Stimulated activated CD4-positive, alpha-beta T cell treated with anti-CD3 and anti-CD28 coated beads, Interleukin-1b, Interleukin-23, amount 100 ng/mL, for 24 hours (primary cell): Measurements from ENCODE around the gene TAB3.
"Not testable (repeated sequence)": the region's sequence is repeated elsewhere in the genome, so short reads cannot be mapped to it uniquely, and the experiment has no call there.

Source experiments
- DNase-seq, 4 experiments: peaks; one replicate each; pipeline ENCODE4 v3.0.0-alpha.2; 2020; ENCODE audit warnings: low read depth in 4 of 4, low spot score in 1 of 4

The TAB3 gene

DNA sequence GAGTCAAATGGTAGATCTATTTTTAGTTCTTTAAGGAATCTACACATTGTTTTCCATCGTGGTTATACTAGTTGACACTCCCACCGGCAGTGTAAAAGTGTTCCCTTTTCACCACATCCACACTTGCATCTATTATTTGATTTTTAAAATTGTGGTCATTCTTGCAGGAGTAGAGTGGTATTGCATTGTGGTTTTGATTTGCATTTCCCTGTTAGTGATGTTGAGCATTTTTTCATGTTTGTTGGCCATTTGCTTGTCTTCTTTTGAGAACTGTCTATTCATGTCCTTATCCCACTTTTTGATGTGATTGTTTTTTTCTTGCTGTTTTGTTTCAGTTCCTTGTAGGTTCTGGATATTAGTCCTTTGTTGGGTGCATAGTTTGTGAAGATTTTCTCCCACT is 70.0 kb downstream of the TAB3 start:
- DNase-seq, result no peak

- DNase-seq, result no peak
Observed at GRCh38 chrX:30816079-30816478, 73.0 kb downstream of the TAB3 start.

DNA sequence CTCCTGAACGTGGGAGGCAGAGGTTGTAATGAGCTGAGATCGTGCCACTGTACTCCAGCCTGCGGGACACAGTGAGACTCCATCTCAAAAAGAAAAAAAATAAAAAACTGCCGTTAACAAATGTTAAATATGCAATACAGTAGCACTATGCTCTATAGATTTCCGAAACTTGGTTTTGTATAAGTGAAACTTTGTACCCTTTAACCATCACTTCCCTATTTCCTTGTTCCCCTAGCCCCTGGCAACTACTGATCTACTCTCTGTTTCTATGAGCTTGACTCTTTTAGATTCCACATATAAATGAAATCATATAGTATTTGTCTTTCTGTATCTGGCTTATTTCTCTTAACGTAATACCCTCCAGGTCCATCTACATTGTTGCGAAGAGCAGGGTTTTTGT is 74.1 kb downstream of the TAB3 start:
- no peak for DNase-seq

DNA sequence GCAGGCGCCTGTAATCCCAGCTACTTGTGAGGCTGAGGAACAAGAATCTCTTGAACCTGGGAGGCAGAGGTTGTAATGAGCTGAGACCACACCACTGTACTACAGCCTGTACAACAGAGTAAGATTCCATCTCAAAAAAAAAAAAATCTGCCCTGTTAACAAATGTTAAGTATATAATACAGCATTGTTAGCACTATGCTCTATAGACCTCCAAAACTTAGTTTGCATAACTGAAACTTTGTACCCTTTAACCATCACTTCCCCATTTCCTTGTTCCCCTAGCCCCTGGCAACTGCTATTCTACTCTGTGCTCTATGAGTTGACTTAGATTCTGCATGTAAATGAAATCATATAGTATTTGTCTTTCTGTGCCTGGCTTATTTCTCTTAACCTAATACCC is 76.7 kb downstream of the TAB3 start:
- DNase-seq, result no peak

GRCh38 chrX:30806187-30806728 is 82.8 kb downstream of the TAB3 start:
- DNase-seq, result no peak

DNA sequence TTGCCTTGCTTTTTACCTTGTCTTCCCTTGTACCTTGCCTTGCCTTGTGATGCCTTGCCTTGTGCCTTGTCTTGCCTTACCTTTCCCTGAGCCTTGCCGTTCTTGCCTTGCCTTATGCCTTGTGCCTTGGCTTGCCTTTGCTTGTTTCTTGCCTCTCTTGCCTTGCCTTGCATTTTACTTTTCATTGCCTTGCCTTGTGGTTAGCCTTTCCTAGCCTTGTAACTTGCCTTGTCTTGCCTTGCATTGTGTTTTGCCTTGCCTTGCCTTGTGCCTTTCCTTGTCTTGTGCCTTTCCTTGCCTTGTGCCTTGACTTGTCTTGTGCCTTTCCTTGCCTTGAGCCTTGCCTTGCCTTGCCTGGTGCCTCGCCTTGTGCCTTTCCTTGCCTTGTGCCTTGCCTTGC is 84.6 kb downstream of the TAB3 start:
- no peak for DNase-seq

GRCh38 chrX:30800901-30801300 is 88.2 kb downstream of the TAB3 start:
- no peak for DNase-seq

DNA sequence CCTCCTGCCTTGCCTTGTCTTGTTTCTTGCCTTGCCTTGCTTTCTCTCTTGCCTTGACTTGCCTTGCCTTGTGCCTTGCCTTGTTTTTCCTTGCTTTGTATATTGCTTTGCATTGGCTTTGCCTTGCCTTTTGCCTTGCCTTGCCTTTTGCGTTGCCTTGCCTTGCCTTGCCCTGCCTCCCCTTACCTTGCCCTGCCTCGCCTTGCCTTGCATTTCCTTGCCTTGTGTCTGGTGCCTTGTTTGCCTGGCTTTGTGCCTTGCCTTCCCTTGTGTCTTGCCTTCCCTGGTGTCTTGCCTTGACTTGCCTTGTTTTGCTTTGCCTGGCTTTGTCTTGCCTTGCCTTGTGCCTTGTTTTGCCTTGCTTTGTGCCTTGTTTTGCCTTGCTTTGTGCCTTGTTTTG is 89.7 kb downstream of the TAB3 start:
- no peak for DNase-seq

GRCh38 chrX:30798810-30799209 is 90.2 kb downstream of the TAB3 start:
- DNase-seq, result no peak

- DNase-seq, result not testable (repeated sequence)
Observed at GRCh38 chrX:30797301-30797700, 91.8 kb downstream of the TAB3 start.

- DNase-seq, result no peak
Observed at GRCh38 chrX:30795981-30796958, 92.8 kb downstream of the TAB3 start.

GRCh38 chrX:30794497-30794896 is 94.6 kb downstream of the TAB3 start:
- no peak for DNase-seq

DNA sequence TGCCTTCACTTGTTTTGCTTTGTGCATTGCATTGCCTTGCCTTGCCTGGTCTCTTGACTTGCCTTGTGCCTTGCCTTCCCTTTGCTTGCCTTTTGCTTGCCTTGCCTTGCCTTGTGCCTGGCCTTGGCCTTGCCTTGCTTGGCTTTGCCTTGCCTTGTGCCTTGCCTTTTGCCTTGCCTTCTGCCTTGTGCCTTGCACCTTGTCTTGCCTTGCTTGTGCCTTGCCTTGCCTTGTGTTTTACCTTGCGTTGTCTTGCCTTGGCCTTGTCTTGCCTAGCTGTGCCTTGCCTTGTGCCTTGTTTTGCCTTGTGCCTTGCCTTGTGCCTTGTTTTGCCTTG is 95.3 kb downstream of the TAB3 start:
- no peak for DNase-seq

DNA sequence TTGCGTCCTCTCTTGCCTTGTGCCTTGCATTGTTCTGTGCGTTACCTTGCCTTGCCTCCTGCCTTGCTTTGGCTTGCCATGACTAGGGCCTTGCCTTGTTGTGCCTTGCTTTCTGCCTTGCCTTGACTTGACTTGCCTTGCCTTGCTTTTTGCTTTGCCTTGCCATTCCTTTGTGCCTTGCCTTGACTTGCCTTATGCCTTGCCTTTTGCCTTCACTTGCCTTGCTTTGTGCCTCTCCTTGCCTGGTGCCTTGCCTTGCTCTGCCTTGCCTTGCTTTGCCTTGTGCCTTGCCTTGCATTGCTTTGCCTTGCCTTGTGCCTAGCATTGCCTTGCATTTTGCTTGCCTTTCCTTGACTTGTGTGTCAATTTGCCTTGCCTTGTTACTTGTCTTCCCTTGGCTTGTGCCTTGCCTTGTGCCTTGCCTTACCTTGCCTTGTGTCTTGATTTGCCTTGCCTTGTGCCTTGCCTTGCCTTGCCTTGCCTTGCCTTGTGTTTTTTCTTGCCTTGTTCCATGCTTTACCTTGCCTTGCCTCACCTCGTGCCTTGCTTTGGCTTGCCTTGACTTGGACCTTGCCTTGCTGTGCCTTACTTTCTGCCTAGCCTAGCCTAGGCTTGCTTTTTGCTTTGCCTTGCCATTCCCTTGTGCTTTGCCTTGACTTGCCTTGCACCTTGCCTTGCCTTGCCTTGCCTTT is 95.8 kb downstream of the TAB3 start:
- no peak for DNase-seq

DNA sequence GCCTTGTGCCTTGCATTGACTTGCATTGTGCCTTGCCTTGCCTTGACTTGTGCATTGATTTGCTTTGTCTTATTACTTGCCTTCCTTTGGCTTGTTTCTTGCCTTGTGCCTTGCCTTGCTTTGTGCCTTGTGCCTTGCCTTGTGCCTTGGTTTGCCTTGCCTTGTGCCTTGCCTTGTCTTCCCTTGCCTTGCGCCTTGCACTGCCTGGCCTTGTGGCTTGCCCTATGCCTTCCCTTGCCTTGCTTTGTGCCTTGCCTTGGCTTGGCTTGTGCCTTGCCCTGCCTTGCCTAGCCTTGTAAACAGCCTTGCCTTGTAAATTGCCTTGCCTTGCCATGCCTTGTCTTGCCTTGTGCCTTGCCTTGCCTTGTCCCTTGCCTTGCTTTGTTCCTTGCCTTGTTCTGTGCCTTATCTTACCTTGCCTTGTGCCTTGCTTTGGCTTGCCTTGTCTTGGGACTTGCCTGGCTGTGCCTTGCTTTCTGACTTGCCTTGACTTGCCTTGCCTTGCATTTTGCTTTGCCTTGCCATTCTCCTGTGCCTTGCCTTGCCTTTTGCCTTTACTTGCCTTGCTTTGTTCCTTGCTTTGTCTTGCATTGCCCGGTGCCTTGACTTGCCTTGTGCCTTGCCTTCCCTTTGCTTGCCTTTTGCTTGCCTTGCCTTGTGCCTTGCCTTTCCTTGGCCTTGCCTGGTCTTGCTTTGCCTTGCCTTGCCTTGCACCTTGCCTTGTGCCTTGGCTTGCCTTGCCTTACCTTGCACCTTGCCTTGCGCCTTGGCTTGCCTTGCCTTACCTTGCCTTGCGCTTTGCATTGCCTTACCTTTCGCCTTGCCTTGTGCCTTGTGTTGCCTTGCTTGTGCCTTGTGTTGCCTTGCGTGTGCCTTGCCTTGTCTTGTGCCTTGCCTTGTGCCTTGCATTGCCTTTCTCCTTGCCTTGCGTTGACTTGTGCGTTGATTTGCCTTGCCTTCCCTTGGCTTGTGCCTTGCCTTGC is 97.5 kb downstream of the TAB3 start:
- no peak for DNase-seq

DNA sequence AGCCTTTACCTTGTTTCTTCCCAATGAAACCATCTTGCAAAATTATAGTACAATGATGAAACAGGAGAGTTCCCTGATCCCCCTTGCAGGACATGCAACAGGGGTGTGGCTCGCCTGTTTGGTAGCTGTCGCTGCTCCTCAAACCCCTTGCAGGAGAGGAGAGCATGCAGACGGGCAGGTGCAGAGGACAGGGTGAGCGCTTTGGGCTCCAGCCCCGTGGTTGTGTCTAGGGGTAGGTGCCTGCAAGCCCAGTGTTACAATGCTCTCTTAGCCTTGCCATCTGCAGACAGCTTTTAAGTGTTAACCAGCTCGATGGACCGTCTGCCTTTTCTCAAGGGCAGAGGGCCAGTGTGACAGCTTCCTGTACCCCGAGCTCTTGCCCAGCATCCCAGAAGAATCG is 102.0 kb downstream of the TAB3 start:
- no peak for DNase-seq

GRCh38 chrX:30786374-30786773 is 102.7 kb downstream of the TAB3 start:
- no peak for DNase-seq

DNA sequence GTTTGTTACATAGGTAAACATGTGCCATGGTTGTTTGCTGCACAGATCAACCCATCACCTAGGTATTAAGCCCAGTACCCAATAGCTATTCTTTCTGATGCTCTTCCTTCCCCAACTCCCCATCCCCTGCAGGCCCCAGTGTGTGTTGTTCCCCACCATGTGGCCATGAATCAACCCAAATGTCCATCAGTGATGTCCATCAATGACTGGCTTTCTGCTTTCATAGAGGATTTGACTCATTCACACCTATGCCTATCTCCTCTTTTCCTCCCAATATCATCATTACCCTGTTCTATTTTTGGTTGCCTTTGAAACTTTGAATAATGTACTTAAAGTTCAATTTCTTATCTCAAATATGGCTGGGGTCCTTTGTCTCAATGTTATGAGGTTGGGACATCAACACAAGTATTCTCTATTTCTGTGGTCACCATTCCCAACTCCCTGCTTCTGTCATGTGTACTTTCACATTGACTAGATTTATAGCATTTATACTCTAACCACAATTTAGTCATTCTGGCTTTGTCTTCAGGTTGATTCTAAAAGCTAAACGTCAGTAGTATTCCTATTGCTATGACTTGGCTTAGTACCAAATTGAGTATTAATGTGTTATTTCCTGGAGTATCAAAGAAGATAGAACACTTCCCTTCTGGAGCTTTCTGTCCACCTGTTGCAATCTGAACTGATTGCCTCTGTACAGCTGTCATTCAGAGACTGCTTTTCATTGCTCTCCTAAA is 107.2 kb downstream of the TAB3 start:
- DNase-seq, result no peak

DNA sequence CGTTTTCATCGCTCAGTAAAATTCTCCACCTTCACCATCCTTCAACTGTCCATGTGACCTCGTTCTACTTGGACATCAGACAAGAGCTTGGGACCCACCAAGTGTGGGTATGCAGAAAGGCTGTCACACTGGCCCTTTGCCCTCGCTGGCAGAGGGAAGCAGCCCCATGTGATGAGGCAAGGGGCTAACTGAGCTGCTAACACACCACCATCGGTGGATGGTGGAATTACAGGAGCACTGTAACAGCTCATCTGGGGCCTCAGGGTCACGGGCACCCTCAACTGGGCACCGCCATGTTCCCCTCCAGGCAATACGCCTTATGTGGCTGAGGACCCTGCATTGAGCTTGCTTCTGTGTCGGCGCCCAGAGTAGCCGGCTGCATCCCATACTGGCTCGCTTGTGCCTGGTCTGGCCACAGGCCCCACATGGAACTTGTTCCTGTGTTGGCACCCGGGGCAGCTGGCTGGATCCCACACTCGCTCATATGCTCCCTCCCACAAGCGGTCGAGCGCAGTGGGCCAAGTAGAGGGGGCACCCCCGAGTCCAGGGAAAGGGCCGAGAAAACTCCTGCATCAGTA is 109.5 kb downstream of the TAB3 start:
- DNase-seq, result no peak

DNA sequence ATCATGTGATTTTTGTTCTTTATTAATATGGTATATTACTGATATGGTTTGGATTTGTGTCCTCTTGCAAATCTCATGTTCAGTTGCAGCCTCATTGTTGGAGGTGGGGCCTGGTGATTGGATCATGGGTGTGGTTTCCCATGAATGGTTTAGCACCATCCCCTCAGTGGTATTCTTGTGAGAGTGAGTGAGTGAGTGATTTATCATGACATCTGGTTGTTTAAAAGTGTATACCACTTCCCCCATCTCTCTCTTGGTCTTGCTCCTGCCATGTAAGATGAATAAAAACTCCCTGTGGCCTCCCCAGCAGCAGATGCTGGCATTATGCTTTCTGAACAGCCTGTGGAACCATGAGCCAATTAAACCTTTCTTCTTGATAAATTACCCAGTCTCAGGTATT is 111.5 kb downstream of the TAB3 start:
- DNase-seq, result no peak
